OCI-LY3 (cell line): Measurements from ENCODE around the gene KCNMA1.

Experiments
- EZH2phosphoT487 ChIP-seq: fragments of 200-600 bp; shearing (Covaris generic); IDR thresholded peaks from 2 replicates; pipeline ENCODE4 v1.6.1; 2018; ENCODE audit warnings: antibody characterized with exemption, mixed run types, low read depth
- TF ChIP-seq, protein P1 (sequence below): fragments of 200-600, 300-600 bp; sonication (generic); IDR thresholded peaks from 2 replicates; pipeline ENCODE4 v1.5.1; 2014; ENCODE audit warnings: antibody characterized with exemption, low read length, low read depth

GRCh38 chr10:77661100-77661499 is 23.5 kb upstream of the KCNMA1 start:
- TF ChIP-seq, protein P1, sequence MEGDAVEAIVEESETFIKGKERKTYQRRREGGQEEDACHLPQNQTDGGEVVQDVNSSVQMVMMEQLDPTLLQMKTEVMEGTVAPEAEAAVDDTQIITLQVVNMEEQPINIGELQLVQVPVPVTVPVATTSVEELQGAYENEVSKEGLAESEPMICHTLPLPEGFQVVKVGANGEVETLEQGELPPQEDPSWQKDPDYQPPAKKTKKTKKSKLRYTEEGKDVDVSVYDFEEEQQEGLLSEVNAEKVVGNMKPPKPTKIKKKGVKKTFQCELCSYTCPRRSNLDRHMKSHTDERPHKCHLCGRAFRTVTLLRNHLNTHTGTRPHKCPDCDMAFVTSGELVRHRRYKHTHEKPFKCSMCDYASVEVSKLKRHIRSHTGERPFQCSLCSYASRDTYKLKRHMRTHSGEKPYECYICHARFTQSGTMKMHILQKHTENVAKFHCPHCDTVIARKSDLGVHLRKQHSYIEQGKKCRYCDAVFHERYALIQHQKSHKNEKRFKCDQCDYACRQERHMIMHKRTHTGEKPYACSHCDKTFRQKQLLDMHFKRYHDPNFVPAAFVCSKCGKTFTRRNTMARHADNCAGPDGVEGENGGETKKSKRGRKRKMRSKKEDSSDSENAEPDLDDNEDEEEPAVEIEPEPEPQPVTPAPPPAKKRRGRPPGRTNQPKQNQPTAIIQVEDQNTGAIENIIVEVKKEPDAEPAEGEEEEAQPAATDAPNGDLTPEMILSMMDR, result peak; percentile 26; the same call in 1 of the 2 replicates
- TF ChIP-seq EZH2phosphoT487, result no peak
